ENCODE data around the gene GPN2. TPM values are rescaled to one million over a fixed set of nuclear protein-coding genes. Genes with fewer than 3 reads are reported as not detected.

GPN2 gene
- polyA plus RNA-seq, 3 donors: 8.3 to 15.9 (median 9.6) TPM

GRCh38 chr1:26900815-26901511, 10.9 kb upstream of the GPN2 start:
- H3K4me3 Mint-ChIP-seq: peak overlapping the region; percentile 94 to 99
- H3K4me2 ChIP-seq (replicated peaks; ENCODE audit: extremely low read depth, low read length, poor library complexity, severe bottlenecking): peak overlapping the region; percentile 83
- TF ChIP-seq CTCF (IDR thresholded peaks at IDR 0.05): no peak
- 0% methylated on average over 4 of the region's 18 CpGs for WGBS (ENCODE audit: insufficient coverage)
- H3K9ac ChIP-seq (ENCODE audit: insufficient read depth, low read length, poor library complexity, severe bottlenecking): peak overlapping the region; percentile 92
- H3K36me3 ChIP-seq (replicated peaks in 1 of 2; ENCODE audit: control insufficient read depth in 1 of 2, insufficient read depth in 2 of 2, low read length in 2 of 2): peaks cover 13 to 19% of the 10 kb centered on the region in 2 donors
- H3K4me1 Mint-ChIP-seq: peaks cover 21% of the 10 kb centered on the region
- H3K79me2 ChIP-seq (ENCODE audit: insufficient read depth, low read length): peaks cover 41% of the 10 kb centered on the region
- peak overlapping the region; percentile 77 to 86 (median 82) for H3K4me3 ChIP-seq (replicated peaks in 1 of 3; ENCODE audit: low read depth in 2 of 3, low read length in 3 of 3)
- no peaks in the 10 kb centered on the region for H3K9me3 ChIP-seq (replicated peaks in 1 of 2; ENCODE audit: control insufficient read depth in 1 of 2, insufficient read depth in 1 of 2, low read length in 2 of 2)
- no peak for DNase-seq
- H3K27me3 Mint-ChIP-seq (ENCODE audit: low read depth in 3 of 3): peaks cover 0 to 2% (median 0%) of the 10 kb centered on the region in 3 donors
- intact Hi-C loops (cut with micrococcal nuclease): no loop called here
- H3K27ac ChIP-seq (ENCODE audit: low read depth in 1 of 2, low read length in 2 of 2): peak overlapping the region in 1 of 2 donors; percentile 90
- peak overlapping the region; percentile 96 to 99 (median 98) for H3K27ac Mint-ChIP-seq
- no peaks in the 10 kb centered on the region for H3K27me3 ChIP-seq (ENCODE audit: control insufficient read depth in 2 of 2, insufficient read depth in 2 of 2, low read length in 2 of 2)
- H3K9me3 Mint-ChIP-seq: no peaks in the 10 kb centered on the region
- peaks cover 20% of the 10 kb centered on the region for H4K20me1 ChIP-seq (ENCODE audit: insufficient read depth, low read length)
- peaks cover 15 to 25% of the 10 kb centered on the region in 2 donors for H3K4me1 ChIP-seq (ENCODE audit: control insufficient read depth in 1 of 2, insufficient read depth in 2 of 2, low read length in 2 of 2)
- H3K36me3 Mint-ChIP-seq: peaks cover 20 to 29% of the 10 kb centered on the region in 2 donors
- H2AFZ ChIP-seq (ENCODE audit: insufficient read depth, low read depth, low read length, poor library complexity, severe bottlenecking): peak overlapping the region; percentile 87

- Mint-ChIP-seq H3K27me3 (ENCODE audit: low read depth in 3 of 3) (peaks cover 0 to 2% (median 0%) of the 10 kb centered on the region in 3 donors), H3K4me1 (peaks cover 21% of the 10 kb centered on the region), H3K27ac (peak within 1 kb of the TSS; percentile 96 to 99 (median 98)), H3K4me3 (peak within 1 kb of the TSS; percentile 94 to 99), H3K36me3 (peaks cover 26 to 37% of the 10 kb centered on the region in 2 donors), H3K9me3 (no peaks in the 10 kb centered on the region)
- peaks cover 24% of the 10 kb centered on the region for H4K20me1 ChIP-seq (ENCODE audit: insufficient read depth, low read length)
- intact Hi-C loops (cut with micrococcal nuclease): no loop called here
- peak; percentile 85 to 92 (median 89) for DNase-seq
- peak within 1 kb of the TSS; percentile 77 to 86 (median 82) for H3K4me3 ChIP-seq (replicated peaks in 1 of 3; ENCODE audit: low read depth in 2 of 3, low read length in 3 of 3)
- peak within 1 kb of the TSS; percentile 92 for H3K9ac ChIP-seq (ENCODE audit: insufficient read depth, low read length, poor library complexity, severe bottlenecking)
- 0% methylated on average over 40 of the region's 50 CpGs for WGBS (ENCODE audit: insufficient coverage)
- H3K36me3 ChIP-seq (replicated peaks in 1 of 2; ENCODE audit: control insufficient read depth in 1 of 2, insufficient read depth in 2 of 2, low read length in 2 of 2): peaks cover 19 to 27% of the 10 kb centered on the region in 2 donors
- H3K27ac ChIP-seq (ENCODE audit: low read depth in 1 of 2, low read length in 2 of 2): peak within 1 kb of the TSS; percentile 90 to 96
- no peak for TF ChIP-seq CTCF (IDR thresholded peaks at IDR 0.05)
- H3K4me2 ChIP-seq (replicated peaks; ENCODE audit: extremely low read depth, low read length, poor library complexity, severe bottlenecking): peak within 1 kb of the TSS; percentile 83
- no peaks in the 10 kb centered on the region for H3K27me3 ChIP-seq (ENCODE audit: control insufficient read depth in 2 of 2, insufficient read depth in 2 of 2, low read length in 2 of 2)
- peak within 1 kb of the TSS; percentile 87 for H2AFZ ChIP-seq (ENCODE audit: insufficient read depth, low read depth, low read length, poor library complexity, severe bottlenecking)
- H3K79me2 ChIP-seq (ENCODE audit: insufficient read depth, low read length): peaks cover 44% of the 10 kb centered on the region
- H3K9me3 ChIP-seq (replicated peaks in 1 of 2; ENCODE audit: control insufficient read depth in 1 of 2, insufficient read depth in 1 of 2, low read length in 2 of 2): no peaks in the 10 kb centered on the region
- peaks cover 15 to 25% of the 10 kb centered on the region in 2 donors for H3K4me1 ChIP-seq (ENCODE audit: control insufficient read depth in 1 of 2, insufficient read depth in 2 of 2, low read length in 2 of 2)
These were observed 10.1 kb upstream of the GPN2 start, which contains the start of gene GPATCH3 for GRCh38 chr1:26900001-26900814. GPATCH3 (minus strand) TSS chr1:26900467; CDS start chr1:26900442, 25 bp downstream.
